GM21423 (cell line): Measurements from ENCODE around the gene PGRMC2.
"Not testable (repeated sequence)": the region's sequence is repeated elsewhere in the genome, so short reads cannot be mapped to it uniquely, and the experiment has no call there.

ENCODE experiments used
- ATAC-seq: cut with Tn5 transposase; IDR thresholded peaks from one replicate; pipeline ENCODE4 v1.9.1; 2021; ENCODE audit warnings: mild to moderate bottlenecking, moderate library complexity; ENCODE audit not compliant: unreplicated experiment

The PGRMC2 gene

GRCh38 chr4:128271551-128271950 lies 16.1 kb downstream of the PGRMC2 start:
- ATAC-seq, result no peak

- no peak for ATAC-seq
Observed at GRCh38 chr4:128268970-128269369, 18.6 kb downstream of the PGRMC2 start.

DNA sequence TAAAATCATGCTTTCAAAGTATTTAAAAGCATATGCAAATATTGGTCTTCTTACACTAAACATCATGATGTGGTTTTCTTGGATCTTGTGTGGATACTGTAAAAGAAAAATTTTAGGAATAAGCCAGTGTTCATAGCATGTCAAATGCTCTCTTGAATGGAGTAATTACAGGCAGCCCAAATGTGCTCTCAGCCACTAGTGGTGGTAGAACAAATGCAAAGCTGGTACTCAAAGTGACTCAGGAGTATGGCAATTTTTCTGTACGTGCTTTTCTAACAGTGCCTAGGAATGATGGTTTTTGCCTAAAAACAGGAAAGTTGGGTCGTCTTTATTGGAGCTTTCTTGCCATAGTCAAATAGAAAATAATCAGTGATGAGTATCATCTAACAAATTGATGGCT lies 19.9 kb downstream of the PGRMC2 start:
- ATAC-seq, result no peak

- not testable (repeated sequence) for ATAC-seq
Observed at GRCh38 chr4:128267171-128267570, 20.4 kb downstream of the PGRMC2 start.

- not testable (repeated sequence) for ATAC-seq
Observed at GRCh38 chr4:128265550-128265949, 22.1 kb downstream of the PGRMC2 start.

- not testable (repeated sequence) for ATAC-seq
Observed at GRCh38 chr4:128259889-128260288, 27.7 kb downstream of the PGRMC2 start.

DNA sequence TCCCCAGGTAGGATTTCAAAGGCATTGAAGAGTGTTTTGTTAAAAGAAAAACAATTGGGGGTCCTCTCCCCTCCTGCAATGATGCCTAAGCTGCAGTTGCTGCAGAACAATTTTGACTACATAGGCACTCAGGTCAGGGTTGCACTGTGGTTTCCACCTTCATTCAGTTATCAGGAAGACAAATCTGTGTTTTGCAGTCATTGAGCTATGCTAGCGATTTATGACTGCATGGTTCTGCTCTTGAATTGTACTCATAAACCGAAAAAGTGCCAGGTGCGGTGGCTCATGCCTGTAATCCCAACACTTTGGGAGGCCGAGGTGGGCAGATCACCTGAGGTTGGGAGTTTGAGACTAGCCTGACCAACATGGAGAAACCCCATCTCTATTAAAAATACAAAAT lies 29.4 kb downstream of the PGRMC2 start:
- ATAC-seq, result not testable (repeated sequence)

- ATAC-seq, result no peak
Observed at GRCh38 chr4:128256539-128256938, 31.1 kb downstream of the PGRMC2 start.

DNA sequence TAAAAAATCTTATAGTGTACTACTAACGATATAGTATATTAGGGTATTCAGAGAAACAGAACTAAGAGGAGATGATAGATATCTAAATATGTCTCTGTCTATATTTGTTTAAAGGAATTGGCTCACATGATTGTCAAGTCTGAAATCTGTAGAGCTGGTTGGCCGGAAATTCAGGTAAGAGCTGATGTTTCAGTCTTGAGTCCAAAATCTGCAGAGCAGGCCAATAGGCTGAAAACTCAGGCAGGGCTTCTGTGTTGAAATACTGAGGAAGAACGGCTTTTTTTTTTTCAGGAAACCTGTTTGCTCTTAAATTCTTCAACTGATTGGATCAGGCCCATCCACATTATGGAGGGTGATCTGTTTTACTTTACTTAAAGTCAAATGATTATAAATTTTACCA lies 31.7 kb downstream of the PGRMC2 start:
- ATAC-seq, result no peak

DNA sequence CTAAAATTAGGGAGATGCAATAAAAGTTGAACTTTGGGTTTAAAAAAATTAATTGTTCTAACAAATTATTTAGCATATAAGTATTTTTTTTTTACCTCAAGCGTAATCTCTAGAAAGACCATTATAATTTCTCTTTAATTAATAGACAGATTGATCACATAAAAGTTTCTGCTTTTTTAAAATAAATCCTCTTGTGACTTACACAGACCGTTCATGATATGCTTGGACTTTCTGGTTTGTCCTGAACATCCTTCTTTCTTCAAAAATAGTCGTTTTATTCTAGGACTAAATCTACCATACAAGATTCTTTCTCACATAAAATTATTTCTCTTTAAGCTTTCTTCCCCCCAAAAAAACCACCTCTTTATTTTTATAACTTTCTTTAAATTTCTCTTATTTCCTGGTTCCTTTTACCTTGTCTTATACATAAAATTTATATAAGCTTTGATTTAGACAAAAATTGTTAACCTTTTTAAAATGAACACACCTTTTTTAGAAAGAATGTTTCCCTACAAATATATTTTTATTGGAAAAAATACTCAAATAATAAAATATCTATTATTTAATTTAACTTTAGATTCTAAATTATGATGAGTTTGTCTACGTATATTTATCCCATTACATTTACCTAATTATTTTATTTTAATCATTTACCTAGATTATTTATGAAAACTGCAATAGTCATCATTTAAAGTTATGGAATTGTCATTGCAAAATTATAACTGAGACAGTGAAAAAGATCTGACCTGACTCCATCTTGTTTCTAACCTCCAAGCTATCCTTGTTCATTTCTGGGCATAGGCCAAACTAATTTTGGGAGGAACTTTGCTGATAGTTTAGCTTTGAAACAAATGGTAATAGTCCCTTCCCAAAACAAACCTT lies 37.6 kb downstream of the PGRMC2 start:
- ATAC-seq, result no peak

DNA sequence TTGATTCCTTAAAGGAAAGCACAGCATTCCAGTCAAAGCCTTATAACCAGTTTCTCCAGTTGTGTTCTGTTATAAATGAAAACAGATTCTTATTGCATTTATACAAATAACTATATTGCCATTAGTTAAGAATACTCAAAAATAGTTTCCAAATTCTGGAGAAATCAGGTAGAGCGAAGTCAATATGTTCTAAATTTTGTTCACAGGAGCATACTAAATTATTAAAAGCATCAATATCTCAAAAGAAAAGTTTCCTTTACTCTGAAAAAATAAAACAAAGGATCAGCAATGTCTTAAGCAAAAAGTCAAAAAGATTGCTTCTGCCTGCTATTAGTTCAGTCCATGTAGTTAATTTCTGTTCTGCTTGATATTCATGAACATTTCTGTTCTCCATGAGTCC lies 39.7 kb downstream of the PGRMC2 start:
- no peak for ATAC-seq

- ATAC-seq, result not testable (repeated sequence)
Observed at GRCh38 chr4:128245391-128245790, 42.2 kb downstream of the PGRMC2 start.

- ATAC-seq, result no peak
Observed at GRCh38 chr4:128244379-128244778, 43.2 kb downstream of the PGRMC2 start.

DNA sequence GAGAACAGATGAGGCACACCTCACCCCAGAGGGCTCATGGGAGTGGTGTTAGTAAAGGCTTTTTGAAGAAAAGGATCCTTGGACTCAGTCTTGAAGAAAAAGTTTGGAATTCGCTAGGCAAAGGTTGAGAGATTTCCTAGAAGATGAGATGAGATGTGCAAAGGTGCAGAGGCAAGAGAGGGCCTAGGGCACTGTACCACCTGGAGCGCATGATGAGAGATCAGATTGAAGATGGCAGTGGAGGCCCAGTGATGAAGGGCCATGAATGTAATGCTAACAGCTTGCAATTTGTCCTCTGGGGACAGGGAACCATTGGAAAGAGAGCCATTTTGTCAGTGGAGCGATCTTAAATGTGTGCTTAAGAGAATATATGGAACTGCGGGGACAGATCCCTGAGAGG lies 45.0 kb downstream of the PGRMC2 start:
- ATAC-seq, result no peak

GRCh38 chr4:128241981-128242380 lies 45.6 kb downstream of the PGRMC2 start:
- ATAC-seq, result no peak

GRCh38 chr4:128241425-128241913 lies 46.1 kb downstream of the PGRMC2 start:
- ATAC-seq, result no peak

DNA sequence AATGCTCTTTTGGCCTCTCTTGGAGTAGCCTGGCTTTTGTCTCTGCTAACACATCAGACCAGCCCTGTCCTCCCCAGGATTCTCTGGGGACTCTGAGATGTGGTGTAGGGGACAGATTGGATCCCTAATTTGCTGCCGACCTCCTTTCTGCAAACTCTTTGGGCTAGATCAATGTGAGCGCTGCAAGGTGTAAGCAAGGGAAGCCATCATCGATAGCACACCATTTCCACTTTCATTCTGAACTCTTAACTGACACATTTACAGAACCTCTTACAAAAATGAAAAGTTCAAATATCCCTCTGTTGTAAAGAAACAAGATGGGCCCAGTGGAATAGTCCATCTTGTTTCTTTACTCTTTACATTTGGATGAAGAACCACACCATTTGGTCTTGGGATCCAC lies 46.6 kb downstream of the PGRMC2 start:
- no peak for ATAC-seq

DNA sequence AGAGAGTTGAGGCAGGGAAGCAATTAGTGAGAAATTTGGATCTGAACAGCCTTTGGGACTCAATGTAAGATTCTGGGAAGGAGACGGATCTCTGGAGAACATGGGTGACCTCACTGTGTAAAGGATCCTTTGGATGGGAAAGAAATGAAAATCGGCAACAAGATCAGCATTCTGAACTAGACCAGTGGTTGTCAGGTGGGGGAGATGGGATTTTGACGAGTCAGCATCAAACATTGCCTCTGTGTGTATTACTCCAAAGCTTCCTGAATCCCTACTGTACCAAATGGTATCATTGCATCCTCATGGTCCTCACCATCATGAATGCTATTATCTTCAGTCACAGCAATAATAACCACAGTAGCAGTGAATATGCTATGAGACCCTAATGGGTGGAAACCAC lies 52.8 kb downstream of the PGRMC2 start:
- no peak for ATAC-seq

GRCh38 chr4:128232719-128233118 lies 54.9 kb downstream of the PGRMC2 start:
- no peak for ATAC-seq

- ATAC-seq, result no peak
Observed at GRCh38 chr4:128228845-128229795, 58.5 kb downstream of the PGRMC2 start.

DNA sequence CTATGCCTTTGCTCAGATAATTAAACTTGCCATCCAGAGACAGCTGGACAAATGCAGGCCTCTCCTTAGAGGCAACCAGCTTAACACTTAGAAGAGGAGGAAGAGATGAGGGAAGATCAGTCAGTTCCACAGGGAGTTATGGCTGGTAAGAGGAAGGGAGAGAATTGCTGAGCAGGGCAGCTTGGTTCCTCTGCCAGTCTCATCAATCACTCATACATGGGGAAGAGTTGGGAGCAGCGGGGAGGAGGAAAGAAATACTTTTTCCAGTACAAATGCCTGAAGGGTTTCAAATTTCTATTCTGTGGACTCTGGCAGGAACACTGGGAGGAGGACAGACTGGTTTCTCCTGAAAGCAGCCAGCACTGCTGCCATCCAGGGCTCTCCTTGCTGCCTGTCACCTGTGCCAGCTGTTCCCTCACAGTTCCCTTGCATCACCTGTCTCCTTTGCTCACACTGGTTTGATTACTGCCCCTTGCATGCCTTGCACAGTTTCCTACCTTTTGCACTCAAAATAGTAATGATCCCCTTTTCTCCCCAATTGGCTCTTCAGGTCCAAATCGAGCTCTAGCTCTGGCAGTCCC lies 59.5 kb downstream of the PGRMC2 start:
- ATAC-seq, result no peak
